HepG2 (cell line): Measurements from ENCODE around the gene BFSP1. TPM values are rescaled to one million over a fixed set of nuclear protein-coding genes. Genes with fewer than 3 reads are reported as not detected.
A peak's percentile ranks its signal among the peaks of the same experiment; 100 is the strongest.

Experiments used
- CCDC6 ChIP-seq: sonication (generic); formaldehyde crosslinking; IDR thresholded peaks from 2 replicates; pipeline ENCODE4 v1.8.1; 2022; ENCODE audit warnings: mild to moderate bottlenecking, missing genetic modification reagents, moderate library complexity
- KLF16 ChIP-seq, 2 experiments: sonication (generic) in 1 of 2; formaldehyde crosslinking in 1 of 2; IDR thresholded peaks; 2 replicates each; pipeline versions ENCODE4 v1.6.1 to v1.8.0; 2016 to 2023; ENCODE audit warnings: missing genetic modification reagents in 2 of 2, missing compliant biosample characterization in 1 of 2
- MTF2 ChIP-seq: sonication (generic); formaldehyde crosslinking; IDR thresholded peaks from 2 replicates; pipeline ENCODE4 v1.5.0; 2020; ENCODE audit warnings: missing genetic modification reagents, borderline replicate concordance
- NR2C2 ChIP-seq: sonication (generic); formaldehyde crosslinking; IDR thresholded peaks from 2 replicates; pipeline ENCODE4 v1.4.0; 2020; ENCODE audit warnings: missing genetic modification reagents, mild to moderate bottlenecking, moderate library complexity, borderline replicate concordance
- NR2F1 ChIP-seq, 2 experiments: fragments of 450-650 bp in 1 of 2; formaldehyde crosslinking in 1 of 2; IDR thresholded peaks; 2 replicates each; pipeline versions ENCODE4 v1.5.0 to v1.6.1; 2016 to 2020; ENCODE audit warnings: mild to moderate bottlenecking in 1 of 2, missing compliant biosample characterization in 1 of 2, missing genetic modification reagents in 1 of 2, moderate library complexity in 1 of 2
- RBFOX2 ChIP-seq: fragments of 200-400 bp; formaldehyde crosslinking; IDR thresholded peaks from 2 replicates; pipeline ENCODE4 v1.6.1; 2017; ENCODE audit warnings: low read depth, mild to moderate bottlenecking, low read length
- SALL2 ChIP-seq: sonication (generic); formaldehyde crosslinking; IDR thresholded peaks from 2 replicates; pipeline ENCODE4 v1.8.1; 2023; ENCODE audit warnings: mild to moderate bottlenecking, missing genetic modification reagents, inconsistent platforms
- ZFP36L1 ChIP-seq: sonication (generic); formaldehyde crosslinking; IDR thresholded peaks from 2 replicates; pipeline ENCODE4 v1.8.0; 2022; ENCODE audit warnings: mild to moderate bottlenecking, missing genetic modification reagents, moderate library complexity
- ZFP90 ChIP-seq: sonication (generic); formaldehyde crosslinking; IDR thresholded peaks from 2 replicates; pipeline ENCODE4 v1.8.0; 2022; ENCODE audit warnings: missing genetic modification reagents, mild to moderate bottlenecking, inconsistent platforms, borderline replicate concordance
- ZNF552 ChIP-seq: sonication (generic); formaldehyde crosslinking; IDR thresholded peaks from 2 replicates; pipeline ENCODE4 v1.9.0; 2022; ENCODE audit warnings: missing genetic modification reagents, mild to moderate bottlenecking, borderline replicate concordance
- ZNF737 ChIP-seq: sonication (generic); formaldehyde crosslinking; IDR thresholded peaks from 2 replicates; pipeline ENCODE4 v1.5.0; 2020; ENCODE audit warnings: missing genetic modification reagents, mild to moderate bottlenecking, borderline replicate concordance
- ZNF749 ChIP-seq: sonication (generic); formaldehyde crosslinking; IDR thresholded peaks from 2 replicates; pipeline ENCODE4 v1.8.0; 2022; ENCODE audit warnings: mild to moderate bottlenecking, missing genetic modification reagents, moderate library complexity, borderline replicate concordance
- ZNF883 ChIP-seq: sonication (generic); formaldehyde crosslinking; IDR thresholded peaks from 2 replicates; pipeline ENCODE4 v1.5.1; 2020; ENCODE audit warnings: mild to moderate bottlenecking, missing genetic modification reagents; ENCODE audit errors: not compliant biosample characterization
- ZSCAN21 ChIP-seq: sonication (generic); formaldehyde crosslinking; IDR thresholded peaks from 2 replicates; pipeline ENCODE4 v1.8.0; 2022; ENCODE audit warnings: mild to moderate bottlenecking, missing genetic modification reagents, moderate library complexity, borderline replicate concordance
- polyA plus RNA-seq, 8 experiments: library from polyadenylated mRNA; depleted of rRNA in 3 of 8; stranded (reverse) in 7 of 8; unstranded in 1 of 8; fragments of >200 nt; fragmentation: Illumina TruSeq in 4 of 8; extraction: Trizol in 4 of 8; gene quantifications; 2 replicates each; pipeline versions ENCODE4 v1.2.1 to v1.2.3, GENCODE V29; 2011 to 2016; ENCODE audit warnings: low read depth in 4 of 8, missing spikeins in 1 of 8, mixed read lengths in 1 of 8; ENCODE audit not compliant: insufficient read depth in 1 of 8
- total RNA-seq, 5 experiments: library from RNA; depleted of rRNA; stranded (reverse); fragments of >200 nt; fragmentation: Illumina TruSeq; extraction: Trizol; gene quantifications; 2 replicates each; pipeline ENCODE4 v1.2.3, GENCODE V29; 2016; ENCODE audit warnings: low read depth in 1 of 5
- TF ChIP-seq, protein P1 (sequence below): IDR thresholded peaks from 2 replicates; pipeline ENCODE4 v1.6.1; 2016; ENCODE audit warnings: mild to moderate bottlenecking
- TF ChIP-seq, protein P2 (sequence below): sonication (generic); formaldehyde crosslinking; IDR thresholded peaks from 2 replicates; pipeline ENCODE4 v1.8.0; 2022; ENCODE audit warnings: missing genetic modification reagents, mild to moderate bottlenecking, borderline replicate concordance
- TF ChIP-seq, protein P3 (sequence below): fragments of 450-650 bp; IDR thresholded peaks from 2 replicates; pipeline ENCODE4 v1.6.1; 2017
- TF ChIP-seq, protein P4 (sequence below): sonication (generic); formaldehyde crosslinking; IDR thresholded peaks from 2 replicates; pipeline ENCODE4 v1.5.0; 2020; ENCODE audit warnings: missing genetic modification reagents, mild to moderate bottlenecking, borderline replicate concordance
- TF ChIP-seq, protein P5 (sequence below): sonication (generic); formaldehyde crosslinking; IDR thresholded peaks from 2 replicates; pipeline ENCODE4 v1.5.0; 2020; ENCODE audit warnings: missing genetic modification reagents, mild to moderate bottlenecking, borderline replicate concordance
- TF ChIP-seq, protein P6 (sequence below): sonication (generic); formaldehyde crosslinking; IDR thresholded peaks from 2 replicates; pipeline ENCODE4 v1.4.0; 2020; ENCODE audit warnings: missing genetic modification reagents

The BFSP1 gene
- total and polyA plus RNA-seq, 2 of the 13 experiments (the other 11 are each of a cell fraction or from before 2014, with no cell fraction given), result 0.22 to 0.26 TPM

DNA sequence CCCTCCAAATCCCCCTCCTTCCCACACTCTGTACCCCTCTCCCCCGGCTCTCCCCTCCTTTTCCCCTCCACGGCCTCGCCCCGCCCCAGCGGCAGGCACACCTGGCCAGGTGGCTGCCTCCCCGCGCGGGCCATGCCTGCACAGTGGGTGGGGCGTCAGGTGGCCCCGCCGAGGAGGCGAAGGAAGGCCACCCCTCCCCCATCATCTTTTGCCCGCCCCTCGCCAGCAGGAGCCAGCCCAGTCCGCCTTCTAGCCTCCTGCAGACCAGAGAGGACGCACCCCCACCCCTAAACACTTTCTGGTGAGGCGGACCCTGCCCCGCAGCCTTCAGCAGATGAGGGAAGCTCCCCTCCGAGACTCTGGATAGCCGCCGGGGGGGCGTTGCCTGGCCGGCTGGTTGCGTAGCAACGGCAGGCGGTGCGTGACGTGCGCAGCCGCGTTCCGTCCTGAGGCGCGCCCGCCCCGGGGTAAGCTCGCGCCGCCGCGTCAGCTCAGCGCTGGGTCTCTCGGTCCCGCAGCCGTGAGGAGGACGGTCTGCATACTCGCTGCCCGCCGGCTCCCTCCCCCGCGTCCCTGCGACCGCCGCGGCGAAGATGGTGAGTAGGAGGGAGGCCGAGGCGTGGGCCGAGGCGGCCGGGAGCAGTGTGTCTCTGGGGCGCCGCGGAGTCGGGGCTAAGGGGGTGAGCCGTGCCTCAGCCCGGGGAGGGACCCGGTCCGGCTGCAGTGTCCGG is 38.6 kb upstream of the BFSP1 start, which contains the start of gene DSTN (continued):
- TF ChIP-seq, protein P1, sequence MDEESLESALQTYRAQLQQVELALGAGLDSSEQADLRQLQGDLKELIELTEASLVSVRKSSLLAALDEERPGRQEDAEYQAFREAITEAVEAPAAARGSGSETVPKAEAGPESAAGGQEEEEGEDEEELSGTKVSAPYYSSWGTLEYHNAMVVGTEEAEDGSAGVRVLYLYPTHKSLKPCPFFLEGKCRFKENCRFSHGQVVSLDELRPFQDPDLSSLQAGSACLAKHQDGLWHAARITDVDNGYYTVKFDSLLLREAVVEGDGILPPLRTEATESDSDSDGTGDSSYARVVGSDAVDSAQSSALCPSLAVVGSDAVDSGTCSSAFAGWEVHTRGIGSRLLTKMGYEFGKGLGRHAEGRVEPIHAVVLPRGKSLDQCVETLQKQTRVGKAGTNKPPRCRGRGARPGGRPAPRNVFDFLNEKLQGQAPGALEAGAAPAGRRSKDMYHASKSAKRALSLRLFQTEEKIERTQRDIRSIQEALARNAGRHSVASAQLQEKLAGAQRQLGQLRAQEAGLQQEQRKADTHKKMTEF (CRISPR knock-in tag), result peak; percentile 96
- TF ChIP-seq ZNF749 (CRISPR knock-in tag), result peak; percentile 54; the same call in 1 of the 2 replicates
- no peak for TF ChIP-seq NR2F1 (CRISPR knock-in tag; IDR thresholded peaks at IDR 0.05)
- TF ChIP-seq ZNF552 (CRISPR knock-in tag), result peak; percentile 85
- TF ChIP-seq CCDC6 (CRISPR knock-in tag), result no peak; the same call in 1 of the 2 replicates
- no peak for TF ChIP-seq ZFP36L1 (CRISPR knock-in tag)
- TF ChIP-seq SALL2 (CRISPR knock-in tag), result no peak
- peak; percentile 51; the same call in 1 of the 2 replicates for TF ChIP-seq ZFP90 (CRISPR knock-in tag)
- TF ChIP-seq RBFOX2, result peak; percentile 95
- TF ChIP-seq MTF2, result no peak
- TF ChIP-seq, protein P2, sequence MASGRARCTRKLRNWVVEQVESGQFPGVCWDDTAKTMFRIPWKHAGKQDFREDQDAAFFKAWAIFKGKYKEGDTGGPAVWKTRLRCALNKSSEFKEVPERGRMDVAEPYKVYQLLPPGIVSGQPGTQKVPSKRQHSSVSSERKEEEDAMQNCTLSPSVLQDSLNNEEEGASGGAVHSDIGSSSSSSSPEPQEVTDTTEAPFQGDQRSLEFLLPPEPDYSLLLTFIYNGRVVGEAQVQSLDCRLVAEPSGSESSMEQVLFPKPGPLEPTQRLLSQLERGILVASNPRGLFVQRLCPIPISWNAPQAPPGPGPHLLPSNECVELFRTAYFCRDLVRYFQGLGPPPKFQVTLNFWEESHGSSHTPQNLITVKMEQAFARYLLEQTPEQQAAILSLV, result peak; percentile 72; the same call in 1 of the 2 replicates
- no peak for TF ChIP-seq ZNF883 (CRISPR knock-in tag)
- peak; percentile 95; the same call in 1 of the 2 replicates for TF ChIP-seq ZSCAN21 (CRISPR knock-in tag)
- peak; percentile 56 to 93; a peak in 2 of 4 replicates for TF ChIP-seq KLF16 (CRISPR knock-in tag; IDR thresholded peaks at IDR 0.05)
- TF ChIP-seq, protein P3, sequence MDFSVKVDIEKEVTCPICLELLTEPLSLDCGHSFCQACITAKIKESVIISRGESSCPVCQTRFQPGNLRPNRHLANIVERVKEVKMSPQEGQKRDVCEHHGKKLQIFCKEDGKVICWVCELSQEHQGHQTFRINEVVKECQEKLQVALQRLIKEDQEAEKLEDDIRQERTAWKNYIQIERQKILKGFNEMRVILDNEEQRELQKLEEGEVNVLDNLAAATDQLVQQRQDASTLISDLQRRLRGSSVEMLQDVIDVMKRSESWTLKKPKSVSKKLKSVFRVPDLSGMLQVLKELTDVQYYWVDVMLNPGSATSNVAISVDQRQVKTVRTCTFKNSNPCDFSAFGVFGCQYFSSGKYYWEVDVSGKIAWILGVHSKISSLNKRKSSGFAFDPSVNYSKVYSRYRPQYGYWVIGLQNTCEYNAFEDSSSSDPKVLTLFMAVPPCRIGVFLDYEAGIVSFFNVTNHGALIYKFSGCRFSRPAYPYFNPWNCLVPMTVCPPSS, result no peak
- TF ChIP-seq, protein P4, sequence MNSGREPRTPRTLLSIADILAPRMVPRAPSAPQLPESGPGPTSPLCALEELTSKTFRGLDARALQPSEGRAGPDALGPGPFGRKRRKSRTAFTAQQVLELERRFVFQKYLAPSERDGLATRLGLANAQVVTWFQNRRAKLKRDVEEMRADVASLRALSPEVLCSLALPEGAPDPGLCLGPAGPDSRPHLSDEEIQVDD, result 0 out of 2 replicates have a peak, but pooled peaks have one; percentile 53
- TF ChIP-seq, protein P5, sequence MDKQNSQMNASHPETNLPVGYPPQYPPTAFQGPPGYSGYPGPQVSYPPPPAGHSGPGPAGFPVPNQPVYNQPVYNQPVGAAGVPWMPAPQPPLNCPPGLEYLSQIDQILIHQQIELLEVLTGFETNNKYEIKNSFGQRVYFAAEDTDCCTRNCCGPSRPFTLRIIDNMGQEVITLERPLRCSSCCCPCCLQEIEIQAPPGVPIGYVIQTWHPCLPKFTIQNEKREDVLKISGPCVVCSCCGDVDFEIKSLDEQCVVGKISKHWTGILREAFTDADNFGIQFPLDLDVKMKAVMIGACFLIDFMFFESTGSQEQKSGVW (CRISPR knock-in tag), result no peak
- TF ChIP-seq, protein P6, sequence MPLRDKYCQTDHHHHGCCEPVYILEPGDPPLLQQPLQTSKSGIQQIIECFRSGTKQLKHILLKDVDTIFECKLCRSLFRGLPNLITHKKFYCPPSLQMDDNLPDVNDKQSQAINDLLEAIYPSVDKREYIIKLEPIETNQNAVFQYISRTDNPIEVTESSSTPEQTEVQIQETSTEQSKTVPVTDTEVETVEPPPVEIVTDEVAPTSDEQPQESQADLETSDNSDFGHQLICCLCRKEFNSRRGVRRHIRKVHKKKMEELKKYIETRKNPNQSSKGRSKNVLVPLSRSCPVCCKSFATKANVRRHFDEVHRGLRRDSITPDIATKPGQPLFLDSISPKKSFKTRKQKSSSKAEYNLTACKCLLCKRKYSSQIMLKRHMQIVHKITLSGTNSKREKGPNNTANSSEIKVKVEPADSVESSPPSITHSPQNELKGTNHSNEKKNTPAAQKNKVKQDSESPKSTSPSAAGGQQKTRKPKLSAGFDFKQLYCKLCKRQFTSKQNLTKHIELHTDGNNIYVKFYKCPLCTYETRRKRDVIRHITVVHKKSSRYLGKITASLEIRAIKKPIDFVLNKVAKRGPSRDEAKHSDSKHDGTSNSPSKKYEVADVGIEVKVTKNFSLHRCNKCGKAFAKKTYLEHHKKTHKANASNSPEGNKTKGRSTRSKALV (CRISPR knock-in tag), result peak; percentile 94; the same call in 1 of the 2 replicates
- TF ChIP-seq ZNF737, result no peak
- TF ChIP-seq NR2C2 (CRISPR knock-in tag), result no peak
